K562 (cell line): ENCODE results near the gene SGK1. TPM values are rescaled to one million over a fixed set of nuclear protein-coding genes. Genes with fewer than 3 reads are reported as not detected.

Experiments used
- ATAC-seq: fragments of 200-7000 bp; cut with Tn5 transposase; 3 replicates; pipeline ENCODE4 v1.9.1; 2020; ENCODE audit warnings: moderate library complexity
- BruUV-seq: library from RNA; stranded (reverse); fragments of 400-500 nt; replicated peaks from 2 replicates; lab custom pipeline; 2021; lab: Mats Ljungman, UMichigan
- CTCF ChIA-PET: fragments of 300-600 bp; formaldehyde crosslinking; extraction: SDS; loops from one replicate; lab custom pipeline; 2021; ENCODE audit warnings: low intra/inter-chr PET ratio; lab: Yijun Ruan, JAX
- POLR2A ChIA-PET: fragments of 300-600, 350-650 bp; sonication (Branson Sonifier 250); formaldehyde crosslinking; extraction: SDS; loops from one replicate; lab custom pipeline; 2021; ENCODE audit warnings: antibody characterized with exemption, inconsistent platforms; lab: Yijun Ruan, JAX
- DNase-seq, 4 experiments: peaks; one replicate each; pipeline versions ENCODE4 v3.0.0 to v3.0.0-alpha.2; 2011 to 2018; ENCODE audit warnings: low spot score in 3 of 4, mixed read lengths in 3 of 4; ENCODE audit errors: extremely low read depth in 1 of 4
- FAIRE-seq: peaks from 2 replicates; lab custom pipeline; 2011; peaks lifted over from hg19 to GRCh38; lab: Jason Lieb, UNC
- H2AFZ ChIP-seq: 2 replicates; pipeline ENCODE4 v1.6.0; 2011; ENCODE audit warnings: low read depth, low read length, control low read depth, inconsistent platforms
- H3K27ac ChIP-seq: fragments of 200-600 bp; 3 replicates; pipeline ENCODE4 v1.8.0; 2011; ENCODE audit warnings: low read depth, mild to moderate bottlenecking, control low read depth, inconsistent platforms, low read length, moderate library complexity, mixed read lengths; ENCODE audit errors: extremely low read depth
- H3K27me3 ChIP-seq, 2 experiments: fragments of 300-600 bp in 1 of 2; 2 replicates in 1 of 2; 3 replicates in 1 of 2; pipeline versions ENCODE4 v1.6.0 to v1.8.0; 2011; ENCODE audit warnings: inconsistent platforms in 2 of 2, low read length in 2 of 2, mild to moderate bottlenecking in 1 of 2, mixed read lengths in 1 of 2, moderate library complexity in 1 of 2; ENCODE audit not compliant: control insufficient read depth in 2 of 2, insufficient read depth in 2 of 2
- H3K36me3 ChIP-seq: fragments of 300-600 bp; 3 replicates; pipeline ENCODE4 v1.8.0; 2011; ENCODE audit warnings: mild to moderate bottlenecking, low read length, inconsistent platforms; ENCODE audit not compliant: control insufficient read depth, insufficient read depth
- H3K4me1 ChIP-seq, 2 experiments: fragments of 200-600 bp in 1 of 2; replicated peaks in 1 of 2; 2 replicates in 1 of 2; 3 replicates in 1 of 2; pipeline versions ENCODE4 v1.5.1 to v1.8.0; 2011; ENCODE audit warnings: inconsistent platforms in 2 of 2, low read length in 2 of 2, mild to moderate bottlenecking in 1 of 2, mixed read lengths in 1 of 2, moderate library complexity in 1 of 2; ENCODE audit not compliant: control insufficient read depth in 2 of 2, insufficient read depth in 2 of 2
- H3K4me2 ChIP-seq: 2 replicates; pipeline ENCODE4 v1.6.1; 2011; ENCODE audit warnings: low read length, control low read depth, inconsistent platforms, mixed read lengths; ENCODE audit not compliant: insufficient read depth
- H3K4me3 ChIP-seq: fragments of 200-600 bp; sonication (generic), shearing (Covaris generic); 2 replicates; pipeline ENCODE4 v1.5.1; 2016; ENCODE audit warnings: control low read depth, inconsistent platforms
- H3K79me2 ChIP-seq: fragments of 200-600 bp; 3 replicates; pipeline ENCODE4 v1.8.0; 2011; ENCODE audit warnings: low read length, inconsistent platforms; ENCODE audit not compliant: control insufficient read depth, insufficient read depth
- H3K9ac ChIP-seq, 2 experiments: 2 replicates each; pipeline versions ENCODE4 v1.6.0 to v1.6.1; 2011; ENCODE audit warnings: low read depth in 2 of 2, low read length in 2 of 2, control low read depth in 1 of 2, inconsistent platforms in 1 of 2, mild to moderate bottlenecking in 1 of 2, mixed read lengths in 1 of 2; ENCODE audit not compliant: insufficient read depth in 1 of 2
- H3K9me1 ChIP-seq: one replicate; pipeline ENCODE4 v1.6.0; 2011; ENCODE audit warnings: inconsistent platforms, mild to moderate bottlenecking, low read length, moderate library complexity; ENCODE audit not compliant: control insufficient read depth, insufficient read depth
- H3K9me3 ChIP-seq: replicated peaks from 2 replicates; pipeline ENCODE4 v1.5.1; 2011; ENCODE audit warnings: low read depth, low read length, inconsistent platforms; ENCODE audit not compliant: control insufficient read depth, insufficient read depth
- H4K20me1 ChIP-seq: replicated peaks from 2 replicates; pipeline ENCODE4 v1.6.1; 2011; ENCODE audit warnings: low read length, inconsistent platforms, mixed read lengths; ENCODE audit not compliant: control insufficient read depth, insufficient read depth
- ATF7 ChIP-seq: fragments of 450-650 bp; IDR thresholded peaks from 2 replicates; pipeline ENCODE4 v1.7.1; 2014; ENCODE audit warnings: mild to moderate bottlenecking, moderate library complexity
- CCNT2 ChIP-seq: IDR thresholded peaks from 2 replicates; pipeline ENCODE4 v1.6.1; 2011; ENCODE audit warnings: borderline replicate concordance, low read depth, mild to moderate bottlenecking, moderate library complexity, mixed read lengths, low read length; ENCODE audit not compliant: insufficient read length; ENCODE audit errors: extremely low read depth
- CEBPB ChIP-seq: fragments of 450-650 bp; IDR thresholded peaks from 2 replicates; pipeline ENCODE4 v1.6.1; 2016; ENCODE audit warnings: missing genetic modification characterization, missing compliant biosample characterization
- CEBPG ChIP-seq, 3 experiments: fragments of 200-800 bp in 1 of 3; sonication (Bioruptor generic) in 1 of 3; sonication (generic) in 1 of 3; formaldehyde crosslinking in 1 of 3; IDR thresholded peaks in 2 of 3; conservative IDR thresholded peaks in 1 of 3; 2 replicates each; pipeline versions ENCODE4 v1.6.1 to v1.8.0; 2016 to 2022; ENCODE audit warnings: missing compliant biosample characterization in 2 of 3, missing genetic modification characterization in 2 of 3, mild to moderate bottlenecking in 1 of 3, missing genetic modification reagents in 1 of 3
- HDAC1 ChIP-seq, 2 experiments: fragments of 450-650 bp; IDR thresholded peaks; 2 replicates each; pipeline ENCODE4 v1.6.1; 2016 to 2017; ENCODE audit warnings: inconsistent platforms in 1 of 2, mild to moderate bottlenecking in 1 of 2, moderate library complexity in 1 of 2
- JUND ChIP-seq, 2 experiments: IDR thresholded peaks; 2 replicates in 1 of 2; 3 replicates in 1 of 2; pipeline ENCODE4 v1.6.1; 2011; ENCODE audit warnings: borderline replicate concordance in 2 of 2, low read depth in 2 of 2, low read length in 2 of 2, improper control_type of control experiment in 1 of 2, missing biosample characterization in 1 of 2, missing genetic modification characterization in 1 of 2, missing genetic modification reagents in 1 of 2
- POLR2H ChIP-seq: IDR thresholded peaks from 2 replicates; pipeline ENCODE4 v1.6.1; 2016; ENCODE audit warnings: missing genetic modification characterization, low read depth, mild to moderate bottlenecking, control low read depth, missing compliant biosample characterization, moderate library complexity
- SP2 ChIP-seq: IDR thresholded peaks from 2 replicates; pipeline ENCODE4 v1.6.1; 2011; ENCODE audit warnings: mild to moderate bottlenecking, low read depth, low read length, moderate library complexity; ENCODE audit not compliant: poor library complexity, severe bottlenecking; ENCODE audit errors: extremely low read depth
- TRIM24 ChIP-seq, 2 experiments: fragments of 450-650 bp; IDR thresholded peaks; 2 replicates each; pipeline ENCODE4 v1.6.1; 2016
- WGBS: fragments of 100-300 bp; shearing (Covaris generic); methylation state at CpG from one replicate; pipeline ENCODE4 v1.1.6; 2016; ENCODE audit warnings: low coverage, mixed read lengths; ENCODE audit not compliant: insufficient coverage; ENCODE audit errors: missing lambda C conversion rate; 5-methylcytosine and 5-hydroxymethylcytosine counted together
- in situ Hi-C: fragments of 300-500 bp; cut with MboI; formaldehyde crosslinking; loops from 4 replicates; pipeline ENCODE4 v1.15.0; 2018; ENCODE audit warnings: inconsistent platforms, mixed read lengths
- intact Hi-C: fragments of 100-400 bp; cut with micrococcal nuclease; formaldehyde crosslinking; loops from 2 replicates; pipeline ENCODE4 v1.14.2; 2022
- polyA plus RNA-seq, 8 experiments: library from polyadenylated mRNA; depleted of rRNA in 4 of 8; stranded (reverse) in 5 of 8; unstranded in 3 of 8; fragments of >200 nt; fragmentation: Nextera tagmentation in 2 of 8; fragmentation: Illumina TruSeq in 1 of 8; extraction: Ambion mirVana in 2 of 8; extraction: Trizol in 1 of 8; gene quantifications; 2 replicates each; pipeline versions ENCODE4 v1.2.1 to v1.2.3, GENCODE V29; 2011 to 2014; ENCODE audit warnings: inconsistent platforms in 1 of 8, missing spikeins in 1 of 8
- total RNA-seq, 7 experiments: library from RNA; depleted of rRNA in 6 of 7; stranded (reverse); fragments of >200 nt in 6 of 7; fragmentation: Illumina TruSeq in 2 of 7; extraction: Trizol in 2 of 7; gene quantifications; 2 replicates each; pipeline versions ENCODE4 v1.2.1 to v1.2.3, GENCODE V29; 2011 to 2021; ENCODE audit warnings: low replicate concordance in 1 of 7
- TF ChIP-seq, protein P1 (sequence below), 2 experiments: fragments of 450-650 bp in 1 of 2; sonication (generic) in 1 of 2; formaldehyde crosslinking in 1 of 2; IDR thresholded peaks in 1 of 2; conservative IDR thresholded peaks in 1 of 2; 2 replicates each; pipeline versions ENCODE4 v1.6.1 to v1.8.1; 2016 to 2023; ENCODE audit warnings: mild to moderate bottlenecking in 2 of 2, moderate library complexity in 2 of 2, inconsistent platforms in 1 of 2, missing genetic modification reagents in 1 of 2

SGK1 gene
- total and polyA plus RNA-seq, 9 of the 15 experiments (the other 6 are each of a cell fraction or from before 2014, with no cell fraction given), result 3.5 to 7.2 (median 3.9) TPM

DNA sequence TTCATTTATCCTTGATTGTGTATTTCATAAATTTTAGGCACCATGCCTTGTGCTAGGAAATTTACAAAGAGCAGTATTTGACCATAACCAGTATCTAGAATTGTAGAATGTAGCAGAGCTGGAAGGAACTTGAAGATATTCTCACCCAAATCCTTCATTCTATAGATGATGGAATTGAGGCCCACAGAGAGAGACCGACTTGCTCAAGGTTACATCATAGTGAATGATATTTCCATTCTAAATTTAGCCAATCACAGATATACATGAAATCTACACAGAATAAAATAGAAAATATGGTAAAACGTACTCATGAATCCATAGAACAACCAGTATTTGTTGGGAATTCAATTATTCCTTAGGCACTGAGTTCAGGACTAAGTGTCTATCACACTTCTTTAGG lies 10.9 kb upstream of the SGK1 start:
- CTCF ChIA-PET, result no interaction called here
- no TSS peak for BruUV-seq

More for the DNA sequence above, 10.9 kb upstream of the SGK1 start:
- Histone ChIP-seq H3K36me3 (no peaks in the 10 kb centered on the region), H3K9me3 (no peaks in the 10 kb centered on the region), H3K9me1 (no peaks in the 10 kb centered on the region), H4K20me1 (no peaks in the 10 kb centered on the region), H3K27me3 (no peaks in the 10 kb centered on the region), H3K4me2 (no peak overlapping the region), H3K9ac (no peak overlapping the region), H3K4me3 (no peak overlapping the region), H3K4me1 (no peaks in the 10 kb centered on the region; a peak in 1 of 5 replicates), H2AFZ (peak overlapping the region; percentile 44), H3K27ac (no peak overlapping the region)
- ATAC-seq, result peak; percentile 79
- no peak for DNase-seq
- POLR2A ChIA-PET, result no interaction called here
- 19% methylated on average over 2 of the region's 2 CpGs for WGBS
- FAIRE-seq, result no peak
- in situ Hi-C loops, result no loop called here
- TF ChIP-seq CCNT2 (no peak), HDAC1 (IDR thresholded peaks at IDR 0.05) (no peak), CEBPB (0 out of 2 replicates have a peak, but pooled peaks have one; percentile 23), JUND (IDR thresholded peaks at IDR 0.05; ENCODE audit: borderline replicate concordance, low read depth, low read length) (peak; percentile 22; the same call in 1 of the 2 replicates), JUND (tag; IDR thresholded peaks at IDR 0.05; ENCODE audit: borderline replicate concordance, low read depth, low read length) (no peak), ATF7 (peak; percentile 31; the same call in 1 of the 2 replicates), CEBPG (CRISPR knock-in tag; IDR thresholded peaks at IDR 0.05) (peak; percentile 53), CEBPG (tag; conservative IDR thresholded peaks at IDR 0.05 in 1 of 2, IDR thresholded peaks at IDR 0.05 in 1 of 2) (peak; percentile 29 to 78; a peak in 3 of 4 replicates), POLR2H (tag) (0 out of 2 replicates have a peak, but pooled peaks have one; percentile 39), TRIM24 (IDR thresholded peaks at IDR 0.05) (peak; percentile 49 to 71; a peak in 2 of 4 replicates), SP2 (no peak)
- TF ChIP-seq, protein P1, sequence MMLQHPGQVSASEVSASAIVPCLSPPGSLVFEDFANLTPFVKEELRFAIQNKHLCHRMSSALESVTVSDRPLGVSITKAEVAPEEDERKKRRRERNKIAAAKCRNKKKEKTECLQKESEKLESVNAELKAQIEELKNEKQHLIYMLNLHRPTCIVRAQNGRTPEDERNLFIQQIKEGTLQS (IDR thresholded peaks at IDR 0.05), result peak; percentile 63; the same call in 1 of the 2 replicates
- TF ChIP-seq, protein P1 (CRISPR knock-in tag; conservative IDR thresholded peaks at IDR 0.05), result no peak
- TF ChIP-seq, all 486 proteins: peak for 7
- H3K79me2 ChIP-seq, result no peaks in the 10 kb centered on the region
- intact Hi-C loops, result no loop called here
